Motor neuron (in vitro differentiated cells): ENCODE data around the gene VMP1. TPM values are rescaled to one million over a fixed set of nuclear protein-coding genes. Genes with fewer than 3 reads are reported as not detected.

Experiments used
- ATAC-seq, 8 experiments: fragments of 200-7000 bp; cut with Tn5 transposase; replicated peaks in 6 of 8; 2 replicates each; pipeline ENCODE4 v1.8.0; 2021; ENCODE audit warnings: mild to moderate bottlenecking in 8 of 8, moderate library complexity in 8 of 8
- H3K27ac ChIP-seq, 2 donors: fragments of 250-450 bp; sonication (Bioruptor Pico); 2 replicates each; pipeline ENCODE4 v1.9.0; 2021; ENCODE audit warnings: antibody characterized with exemption in 2 of 2, mild to moderate bottlenecking in 2 of 2, moderate library complexity in 1 of 2
- H3K4me1 ChIP-seq, 2 donors: fragments of 250-450 bp; sonication (Bioruptor Pico); replicated peaks in 1 of 2; 2 replicates each; pipeline ENCODE4 v1.6.1; 2021; ENCODE audit warnings: antibody characterized with exemption in 2 of 2, mild to moderate bottlenecking in 2 of 2, moderate library complexity in 1 of 2
- H3K4me3 ChIP-seq, 5 donors: fragments of 250-450 bp; sonication (Bioruptor Pico); 2 replicates each; pipeline ENCODE4 v1.9.0; 2021; ENCODE audit warnings: antibody characterized with exemption in 5 of 5, mild to moderate bottlenecking in 5 of 5, moderate library complexity in 4 of 5
- WGBS, 10 experiments: fragments of 450-650 bp; shearing (Covaris generic); methylation state at CpG; one replicate each; pipeline ENCODE4 v1.0.0; 2022; 5-methylcytosine and 5-hydroxymethylcytosine counted together
- in situ Hi-C, 9 experiments: fragments of 400-800 bp; cut with MboI; loops; one replicate each; pipeline ENCODE4 v1.15.0; 2021; ENCODE audit warnings: low sequenced_read_pairs in 9 of 9, low pct_unique_long_range_greater_than_20kb in 2 of 9; ENCODE audit not compliant: unreplicated experiment in 9 of 9
- total RNA-seq, 8 experiments: library from RNA; unstranded; fragments of 300-600 nt; gene quantifications; 2 replicates each; pipeline versions ENCODE4 v1.2.3 to v1.2.4, GENCODE V29; 2022

VMP1 gene
- total RNA-seq, 8 experiments from 2014 or later: 48.1 to 302 (median 110) TPM

- in situ Hi-C loops: no loop called here
- Histone ChIP-seq H3K27ac (no peak overlapping the region), H3K4me3 (no peak overlapping the region), H3K4me1 (no peaks in the 10 kb centered on the region)
- no peak for ATAC-seq
- WGBS, 10 experiments: 78 to 100% (median 92%) methylated on average over 1 to 2 of the region's 2 CpGs; no CpG with 5 or more reads in 2 of the 10 experiments
Measured at GRCh38 chr17:59716427-59716826, 9.0 kb downstream of the VMP1 start.

- in situ Hi-C loops: no loop called here
- no peak for ATAC-seq
- H3K27ac ChIP-seq: no peak overlapping the region
Measured at GRCh38 chr17:59719526-59719925, 12.1 kb downstream of the VMP1 start.

GRCh38 chr17:59722623-59723022, 15.2 kb downstream of the VMP1 start:
- no peak overlapping the region for H3K4me3 ChIP-seq
- WGBS, 10 experiments: 89 to 100% (median 100%) methylated on average over 1 to 3 of the region's 4 CpGs; no CpG with 5 or more reads in 3 of the 10 experiments
- no peaks in the 10 kb centered on the region for H3K4me1 ChIP-seq
- in situ Hi-C loops: no loop called here
- H3K27ac ChIP-seq: no peak overlapping the region
- no peak for ATAC-seq

More at GRCh38 chr17:59719526-59719925, 12.1 kb downstream of the VMP1 start:
- no peaks in the 10 kb centered on the region for H3K4me1 ChIP-seq
- no peak overlapping the region for H3K4me3 ChIP-seq

GRCh38 chr17:59723041-59723440, 15.6 kb downstream of the VMP1 start:
- Histone ChIP-seq H3K4me1 (no peaks in the 10 kb centered on the region), H3K27ac (no peak overlapping the region), H3K4me3 (no peak overlapping the region)
- in situ Hi-C loops: no loop called here
- no peak for ATAC-seq
- 44 to 100% (median 68%) methylated on average over 1 of the region's 1 CpG for WGBS, 10 experiments

GRCh38 chr17:59723607-59724006, 16.2 kb downstream of the VMP1 start:
- in situ Hi-C loops: no loop called here
- no peaks in the 10 kb centered on the region for H3K4me1 ChIP-seq
- no peak for ATAC-seq
- 73 to 100% (median 100%) methylated on average over 1 of the region's 1 CpG; no CpG with 5 or more reads in 1 of the 10 experiments for WGBS, 10 experiments
- H3K4me3 ChIP-seq: no peak overlapping the region
- H3K27ac ChIP-seq: no peak overlapping the region

GRCh38 chr17:59725691-59726090, 18.2 kb downstream of the VMP1 start:
- no peak overlapping the region for H3K4me3 ChIP-seq
- no peak for ATAC-seq
- in situ Hi-C loops: no loop called here
- H3K4me1 ChIP-seq: no peaks in the 10 kb centered on the region
- 17 to 92% (median 71%) methylated on average over 1 to 2 of the region's 2 CpGs; no CpG with 5 or more reads in 1 of the 10 experiments for WGBS, 10 experiments
- no peak overlapping the region for H3K27ac ChIP-seq

GRCh38 chr17:59727817-59728533, 20.5 kb downstream of the VMP1 start:
- no peaks in the 10 kb centered on the region for H3K4me1 ChIP-seq
- WGBS, 10 experiments: 100% methylated on average over 1 of the region's 1 CpG; no CpG with 5 or more reads in 4 of the 10 experiments
- H3K4me3 ChIP-seq: no peak overlapping the region
- no peak for ATAC-seq
- H3K27ac ChIP-seq: no peak overlapping the region
- in situ Hi-C loops: no loop called here

- in situ Hi-C loops: no loop called here
- WGBS, 10 experiments: 88 to 100% (median 100%) methylated on average over 1 of the region's 1 CpG; no CpG with 5 or more reads in 6 of the 10 experiments
- H3K27ac ChIP-seq: no peak overlapping the region
- no peak overlapping the region for H3K4me3 ChIP-seq
- no peaks in the 10 kb centered on the region for H3K4me1 ChIP-seq
- ATAC-seq: no peak
Measured at GRCh38 chr17:59730268-59730834, 22.9 kb downstream of the VMP1 start.

GRCh38 chr17:59733697-59734096, 26.2 kb downstream of the VMP1 start:
- in situ Hi-C loops: no loop called here
- 81 to 100% (median 100%) methylated on average over 1 to 2 of the region's 2 CpGs; no CpG with 5 or more reads in 1 of the 10 experiments for WGBS, 10 experiments
- no peak for ATAC-seq
- Histone ChIP-seq H3K4me1 (no peaks in the 10 kb centered on the region), H3K4me3 (no peak overlapping the region), H3K27ac (no peak overlapping the region)

- no peak overlapping the region for H3K27ac ChIP-seq
- WGBS, 10 experiments: 88 to 100% (median 93%) methylated on average over 2 to 5 of the region's 5 CpGs; no CpG with 5 or more reads in 3 of the 10 experiments
- H3K4me3 ChIP-seq: no peak overlapping the region
- no peaks in the 10 kb centered on the region for H3K4me1 ChIP-seq
- ATAC-seq: no peak
- in situ Hi-C loops: no loop called here
Measured at GRCh38 chr17:59734226-59734625, 26.8 kb downstream of the VMP1 start.

GRCh38 chr17:59737324-59737723, 29.9 kb downstream of the VMP1 start:
- WGBS, 10 experiments: 83 to 100% (median 95%) methylated on average over 1 to 3 of the region's 3 CpGs; no CpG with 5 or more reads in 2 of the 10 experiments
- no peak overlapping the region for H3K4me3 ChIP-seq
- H3K27ac ChIP-seq: no peak overlapping the region
- in situ Hi-C loops: no loop called here
- ATAC-seq: no peak
- H3K4me1 ChIP-seq: no peaks in the 10 kb centered on the region

- no peak for ATAC-seq
- 90 to 100% (median 100%) methylated on average over 1 to 4 of the region's 4 CpGs; no CpG with 5 or more reads in 4 of the 10 experiments for WGBS, 10 experiments
- Histone ChIP-seq H3K4me1 (no peaks in the 10 kb centered on the region), H3K27ac (no peak overlapping the region), H3K4me3 (no peak overlapping the region)
- in situ Hi-C loops: no loop called here
Measured at GRCh38 chr17:59743842-59744241, 36.4 kb downstream of the VMP1 start.

GRCh38 chr17:59745040-59745439, 37.6 kb downstream of the VMP1 start:
- WGBS, 10 experiments: 90 to 100% (median 100%) methylated on average over 1 to 2 of the region's 2 CpGs; no CpG with 5 or more reads in 2 of the 10 experiments
- no peak overlapping the region for H3K27ac ChIP-seq
- in situ Hi-C loops: no loop called here
- H3K4me3 ChIP-seq: no peak overlapping the region
- no peak for ATAC-seq
- no peaks in the 10 kb centered on the region for H3K4me1 ChIP-seq
